HG03064 (cell line): ENCODE measurements around the gene TOR1B.
"Not testable (repeated sequence)": the region's sequence is repeated elsewhere in the genome, so short reads cannot be mapped to it uniquely, and the experiment has no call there.

Source experiments
- ATAC-seq: cut with Tn5 transposase; IDR thresholded peaks from one replicate; pipeline ENCODE4 v1.9.1; 2021; ENCODE audit warnings: low read depth; ENCODE audit not compliant: unreplicated experiment

Gene TOR1B

GRCh38 chr9:129776096-129776495, 26.9 kb upstream of the TOR1B start:
- not testable (repeated sequence) for ATAC-seq

DNA sequence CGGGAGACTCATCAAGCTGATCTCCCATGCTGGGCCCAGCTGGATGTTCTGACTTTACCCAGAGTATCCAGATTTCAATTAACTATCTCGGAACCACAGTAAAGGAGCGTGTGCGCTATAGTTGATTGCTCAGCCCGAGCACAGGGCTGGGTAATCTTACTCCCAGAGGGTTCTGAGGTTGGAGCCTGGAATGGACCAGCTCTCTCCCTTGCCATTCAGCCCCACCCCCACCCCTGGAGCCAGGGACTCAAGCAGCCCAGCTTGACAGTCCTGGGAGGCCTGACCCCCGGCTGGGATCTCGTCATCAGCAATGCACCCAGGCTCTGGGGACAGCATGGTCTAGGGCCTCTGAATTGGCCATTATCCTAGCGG, 26.4 kb upstream of the TOR1B start:
- ATAC-seq = no peak

DNA sequence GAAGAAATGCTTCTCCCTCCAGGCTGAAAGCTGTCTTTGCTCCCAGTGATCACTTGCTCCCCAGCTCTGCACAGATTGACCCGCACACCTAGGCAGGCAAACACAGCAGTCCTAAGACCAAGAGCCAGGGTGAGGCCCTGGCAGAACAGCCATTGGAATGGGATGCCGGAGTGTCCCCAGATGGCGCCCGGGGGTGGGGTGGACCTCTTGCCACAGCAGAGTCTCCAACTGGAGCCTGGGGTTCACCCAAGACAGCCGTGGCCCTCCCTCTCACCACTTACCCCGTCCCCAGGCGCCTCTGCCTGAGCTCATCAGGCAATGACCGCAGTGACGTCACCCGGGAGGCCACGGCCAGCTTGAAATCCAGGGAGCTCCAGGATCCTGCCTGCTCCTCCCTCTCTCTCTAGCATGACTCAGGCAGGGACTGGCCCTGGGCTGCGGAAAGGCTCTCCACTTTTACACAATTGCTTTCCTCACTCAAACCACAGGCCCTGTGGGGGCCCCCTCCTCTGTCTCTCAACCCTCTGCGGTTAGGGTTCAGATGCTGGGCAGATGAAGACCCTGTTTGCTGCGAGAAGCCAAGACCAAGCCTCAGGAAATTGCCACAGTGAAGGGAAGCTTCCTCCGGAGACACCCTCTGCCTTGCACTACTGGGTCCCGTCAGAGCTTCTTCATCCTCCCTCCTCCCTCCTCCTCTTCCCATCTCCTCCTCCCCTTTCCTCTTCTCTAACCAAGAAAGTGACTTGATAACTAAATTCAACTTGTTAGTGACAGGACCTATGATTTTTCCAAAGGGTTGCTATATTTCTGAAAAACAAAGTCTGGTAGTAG, 25.8 kb upstream of the TOR1B start:
- ATAC-seq = no peak

GRCh38 chr9:129777769-129778130, 25.2 kb upstream of the TOR1B start:
- no peak for ATAC-seq

DNA sequence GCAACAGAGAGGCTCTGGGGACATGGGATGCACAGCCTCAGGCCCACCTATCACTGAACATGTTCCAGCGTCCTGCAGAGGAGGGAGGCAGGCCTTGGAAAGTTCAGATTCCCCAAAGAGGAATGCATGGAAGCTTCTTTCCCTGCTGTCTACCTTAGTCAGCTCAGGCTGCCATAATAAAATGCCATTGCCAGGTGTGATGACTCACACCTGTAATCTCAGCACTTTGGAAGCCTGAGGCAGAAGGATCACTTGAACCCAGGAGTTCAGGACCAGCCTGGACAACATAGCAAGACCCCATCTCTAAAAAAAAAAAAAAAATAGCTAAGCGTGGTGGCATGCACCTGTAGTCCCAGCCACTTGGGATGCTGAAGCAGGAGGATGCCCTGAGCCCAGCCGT, 24.5 kb upstream of the TOR1B start:
- no peak for ATAC-seq

GRCh38 chr9:129779560-129780190, 23.3 kb upstream of the TOR1B start:
- no peak for ATAC-seq

GRCh38 chr9:129781131-129781530, 21.9 kb upstream of the TOR1B start:
- no peak for ATAC-seq

DNA sequence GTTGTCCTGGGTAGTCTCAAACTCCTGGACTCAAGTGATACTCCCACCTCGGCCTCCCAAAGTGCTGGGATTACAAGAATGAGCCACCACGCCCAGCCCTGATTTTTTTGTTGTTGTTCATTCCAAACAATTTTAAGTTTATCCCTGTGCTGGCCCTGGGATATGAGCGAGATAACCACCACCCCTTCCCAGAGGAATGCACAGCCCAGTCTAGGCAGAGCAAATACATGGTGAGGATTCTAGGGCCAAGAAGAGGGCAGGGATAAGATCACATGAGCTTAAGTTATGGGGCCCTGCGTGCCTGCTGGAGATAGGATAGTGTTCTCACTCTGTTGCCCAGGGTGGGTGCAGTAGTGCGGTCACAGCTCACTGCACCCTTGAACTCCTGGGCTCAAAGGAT, 21.0 kb upstream of the TOR1B start:
- no peak for ATAC-seq

- no peak for ATAC-seq
These were observed 19.2 kb upstream of the TOR1B start for GRCh38 chr9:129783516-129784361.

DNA sequence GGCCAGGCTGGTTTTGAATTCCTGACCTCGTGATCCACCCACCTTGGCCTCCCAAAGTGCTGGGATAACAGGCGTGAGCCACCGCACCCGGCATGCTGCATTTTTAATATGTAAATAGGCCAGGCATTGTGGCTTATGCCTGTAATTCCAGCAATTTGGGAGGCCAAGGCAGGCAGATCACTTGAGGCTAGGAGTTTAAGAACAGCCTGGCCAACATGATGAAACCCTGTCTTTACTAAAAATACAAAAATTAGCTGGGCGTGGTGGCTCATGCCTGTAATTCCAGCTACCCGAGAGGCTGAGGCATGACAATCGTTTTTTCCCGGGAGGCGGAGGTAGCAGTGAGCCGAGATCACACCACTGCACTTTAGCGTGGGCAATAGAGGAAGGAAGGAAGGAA, 18.0 kb upstream of the TOR1B start:
- ATAC-seq = not testable (repeated sequence)

DNA sequence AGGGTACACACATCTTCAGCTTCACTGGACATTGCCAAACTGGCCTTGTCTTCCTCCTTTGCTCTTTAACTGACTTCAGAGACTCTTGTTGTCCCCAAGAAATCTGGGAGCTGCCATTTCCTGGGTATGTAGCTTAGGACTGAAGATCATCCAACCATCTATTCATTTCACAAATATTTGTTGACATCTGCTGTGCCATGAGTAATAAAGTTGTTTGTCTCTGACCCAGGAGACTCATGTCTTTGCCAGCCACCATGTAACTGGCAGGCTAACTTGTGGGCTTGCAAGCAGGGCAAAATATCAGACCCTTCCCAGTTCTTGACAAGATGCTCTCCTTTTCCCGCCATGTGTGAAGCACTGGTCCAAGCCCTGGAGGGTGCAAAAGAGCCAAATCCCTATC, 17.1 kb upstream of the TOR1B start:
- ATAC-seq = no peak

GRCh38 chr9:129786481-129786880, 16.5 kb upstream of the TOR1B start:
- ATAC-seq = no peak

DNA sequence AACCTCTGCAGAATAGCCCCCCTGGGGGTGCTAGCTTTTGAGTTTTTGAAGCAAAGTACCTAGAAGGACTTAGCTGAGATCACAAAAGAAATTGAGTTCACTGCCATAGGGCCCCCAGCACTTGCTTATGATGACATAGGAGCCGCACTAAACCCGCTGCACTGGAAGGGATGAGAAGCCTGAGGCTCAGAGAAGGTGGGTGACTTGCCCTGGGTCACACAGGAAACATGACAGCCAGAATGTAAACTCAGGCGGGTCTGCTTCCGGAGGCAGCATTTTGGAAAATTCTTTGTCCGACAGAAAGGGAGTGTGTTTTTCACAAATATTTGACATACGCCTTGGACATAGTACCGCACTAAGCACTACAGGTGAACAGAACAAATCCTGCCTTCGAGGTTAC, 8.4 kb upstream of the TOR1B start:
- ATAC-seq = no peak

- ATAC-seq = not testable (repeated sequence)
These were observed 7.0 kb upstream of the TOR1B start for GRCh38 chr9:129796029-129796428.

GRCh38 chr9:129798973-129799372, 4.0 kb upstream of the TOR1B start:
- no peak for ATAC-seq

DNA sequence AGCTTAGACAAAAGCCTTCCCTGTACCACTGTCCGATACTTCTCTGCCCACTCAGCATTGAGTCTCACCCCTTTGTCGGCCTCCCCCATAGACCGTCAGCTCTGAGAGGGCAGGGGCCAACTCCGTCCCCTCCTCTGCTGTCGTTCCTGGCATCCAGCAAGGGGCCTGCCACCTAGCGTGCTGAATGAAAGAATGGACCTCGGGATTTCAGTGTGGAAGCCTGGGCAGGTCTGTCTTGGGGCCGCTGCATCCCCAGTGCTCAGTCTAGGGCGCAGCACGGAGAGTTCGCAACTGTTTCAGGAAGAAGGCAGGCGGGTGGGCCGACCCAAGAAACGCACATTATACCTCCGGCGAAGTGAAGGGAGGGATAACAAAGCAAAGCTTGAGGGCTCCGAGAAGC, 1.5 kb upstream of the TOR1B start:
- no peak for ATAC-seq

DNA sequence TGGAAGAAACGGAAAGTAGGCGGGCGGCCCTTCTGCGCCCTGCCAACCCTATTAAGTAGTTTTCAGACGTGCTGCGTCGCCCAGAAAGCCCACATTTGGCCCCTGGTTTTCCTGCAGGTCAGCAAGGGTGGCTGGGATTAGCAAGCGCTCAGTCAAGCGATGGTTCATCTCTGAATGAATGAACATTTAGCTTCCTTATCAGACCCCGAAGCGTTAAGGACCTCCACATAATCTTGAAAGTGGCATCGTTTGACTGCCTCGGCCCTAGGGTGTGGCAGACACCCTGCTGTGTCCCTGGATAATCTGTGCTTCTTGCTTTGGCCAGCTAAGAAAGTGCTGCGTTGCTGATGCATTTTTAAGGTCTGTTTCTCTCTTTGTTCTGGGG, 684 bp downstream of the TOR1B start:
- ATAC-seq = peak; percentile 3

DNA sequence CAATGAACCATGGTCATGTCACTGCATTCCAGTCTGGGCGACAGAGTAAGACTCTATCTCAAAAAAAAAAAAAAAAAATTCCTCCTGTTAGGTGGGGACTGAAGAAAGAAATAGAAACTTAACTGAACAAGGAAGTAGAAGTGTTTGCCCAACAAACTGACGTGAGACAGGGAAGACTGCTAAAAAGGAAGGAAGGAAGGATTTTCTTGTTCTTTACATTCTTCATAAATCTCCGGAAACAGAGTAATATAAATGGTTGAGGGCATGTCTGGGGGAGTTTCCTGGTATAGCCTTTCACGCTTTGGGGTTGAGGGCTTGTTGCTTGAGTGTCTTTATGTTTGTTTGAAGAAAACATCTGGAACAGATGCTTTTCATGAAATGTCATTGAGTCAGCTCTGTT, 3.1 kb downstream of the TOR1B start:
- no peak for ATAC-seq

GRCh38 chr9:129809346-129809745, 6.4 kb downstream of the TOR1B start:
- ATAC-seq = no peak

GRCh38 chr9:129810116-129810515, 7.1 kb downstream of the TOR1B start:
- ATAC-seq = no peak

DNA sequence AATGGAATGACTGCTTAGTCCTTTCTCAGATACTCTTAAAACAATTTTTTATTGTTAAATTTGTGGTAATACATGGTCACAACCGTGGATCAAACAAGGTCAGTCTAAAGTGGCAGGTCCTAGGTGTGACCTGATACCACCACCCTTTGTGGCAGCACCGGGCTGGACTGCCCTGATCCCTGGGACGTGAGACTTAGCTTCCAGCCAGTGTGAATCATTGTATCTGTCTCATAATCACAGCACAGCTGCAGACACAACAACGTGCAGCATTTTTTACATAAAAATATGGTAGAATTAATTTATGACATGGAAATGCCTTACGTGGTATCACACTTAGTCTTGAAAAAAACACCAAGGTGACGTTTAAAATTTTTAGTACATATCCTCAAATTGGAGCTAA, 7.8 kb downstream of the TOR1B start:
- no peak for ATAC-seq

- no peak for ATAC-seq
These were observed 9.0 kb downstream of the TOR1B start for GRCh38 chr9:129811967-129812363.
